Measurements from ENCODE around the gene MAPKBP1. TPM values are rescaled to one million over a fixed set of nuclear protein-coding genes. Genes with fewer than 3 reads are reported as not detected.

MAPKBP1 gene
- total RNA-seq, 4 donors from 2014 or later, result 6.7 to 17.3 (median 7.8) TPM

- no peak for TF ChIP-seq CTCF (IDR thresholded peaks at IDR 0.05; ENCODE audit: low read depth)
Observed at GRCh38 chr15:41756198-41756597, 18.1 kb upstream of the MAPKBP1 start.

GRCh38 chr15:41772720-41773331 is 1.5 kb upstream of the MAPKBP1 start:
- TF ChIP-seq CTCF (IDR thresholded peaks at IDR 0.05; ENCODE audit: low read depth), result no peak

- TF ChIP-seq CTCF (IDR thresholded peaks at IDR 0.05; ENCODE audit: low read depth), result no peak
Observed at GRCh38 chr15:41773332-41773728, 954 bp upstream of the MAPKBP1 start.

GRCh38 chr15:41773729-41774061 is 589 bp upstream of the MAPKBP1 start:
- no peak for TF ChIP-seq CTCF (IDR thresholded peaks at IDR 0.05; ENCODE audit: low read depth)

- no peak for TF ChIP-seq CTCF (IDR thresholded peaks at IDR 0.05; ENCODE audit: low read depth)
Observed at GRCh38 chr15:41774882-41775417, 666 bp downstream of the MAPKBP1 start.

GRCh38 chr15:41775651-41776050 is 1.4 kb downstream of the MAPKBP1 start:
- no peak for TF ChIP-seq CTCF (IDR thresholded peaks at IDR 0.05; ENCODE audit: low read depth)

- TF ChIP-seq CTCF (IDR thresholded peaks at IDR 0.05; ENCODE audit: low read depth), result no peak
Observed at GRCh38 chr15:41777421-41777973, 3.2 kb downstream of the MAPKBP1 start.

Measured in subcutaneous adipose tissue (tissue), 4 donors.